ENCODE data around the gene GABRR3. TPM values are rescaled to one million over a fixed set of nuclear protein-coding genes. Genes with fewer than 3 reads are reported as not detected.

Gene GABRR3
- total RNA-seq, 4 donors from 2014 or later: not detected

DNA sequence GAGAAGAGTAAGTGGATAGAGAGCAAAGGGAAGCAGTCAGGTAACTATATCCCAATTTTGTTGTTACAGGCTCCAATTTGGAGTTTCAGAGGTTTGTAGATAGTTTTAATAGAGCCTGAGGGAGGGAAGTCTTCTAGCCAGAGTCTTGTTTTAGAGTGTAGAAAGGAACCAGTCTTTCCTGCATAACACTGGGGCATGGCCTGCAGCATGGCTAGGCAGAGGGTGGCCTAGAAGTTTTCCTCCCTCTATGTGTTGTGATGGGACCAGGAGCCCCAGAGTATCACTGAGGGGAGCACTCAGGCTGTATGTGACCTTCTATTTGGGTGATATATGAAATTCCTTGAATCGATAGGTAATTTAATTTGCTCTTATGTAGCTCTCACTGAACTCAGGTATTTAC lies 22.5 kb upstream of the GABRR3 start:
- in situ Hi-C loops (cut with MboI; ENCODE audit: low sequenced_read_pairs in 4 of 4): no loop called here
- Histone ChIP-seq H3K27ac (no peak overlapping the region), H3K4me3 (no peak overlapping the region), H3K27me3 (no peaks in the 10 kb centered on the region), H3K9me3 (no peaks in the 10 kb centered on the region), H3K36me3 (no peaks in the 10 kb centered on the region), H3K4me1 (no peaks in the 10 kb centered on the region)
- intact Hi-C loops (cut with DNase I; ENCODE audit: low total_unique reads): no loop called here
- TF ChIP-seq, protein P1, sequence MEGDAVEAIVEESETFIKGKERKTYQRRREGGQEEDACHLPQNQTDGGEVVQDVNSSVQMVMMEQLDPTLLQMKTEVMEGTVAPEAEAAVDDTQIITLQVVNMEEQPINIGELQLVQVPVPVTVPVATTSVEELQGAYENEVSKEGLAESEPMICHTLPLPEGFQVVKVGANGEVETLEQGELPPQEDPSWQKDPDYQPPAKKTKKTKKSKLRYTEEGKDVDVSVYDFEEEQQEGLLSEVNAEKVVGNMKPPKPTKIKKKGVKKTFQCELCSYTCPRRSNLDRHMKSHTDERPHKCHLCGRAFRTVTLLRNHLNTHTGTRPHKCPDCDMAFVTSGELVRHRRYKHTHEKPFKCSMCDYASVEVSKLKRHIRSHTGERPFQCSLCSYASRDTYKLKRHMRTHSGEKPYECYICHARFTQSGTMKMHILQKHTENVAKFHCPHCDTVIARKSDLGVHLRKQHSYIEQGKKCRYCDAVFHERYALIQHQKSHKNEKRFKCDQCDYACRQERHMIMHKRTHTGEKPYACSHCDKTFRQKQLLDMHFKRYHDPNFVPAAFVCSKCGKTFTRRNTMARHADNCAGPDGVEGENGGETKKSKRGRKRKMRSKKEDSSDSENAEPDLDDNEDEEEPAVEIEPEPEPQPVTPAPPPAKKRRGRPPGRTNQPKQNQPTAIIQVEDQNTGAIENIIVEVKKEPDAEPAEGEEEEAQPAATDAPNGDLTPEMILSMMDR (IDR thresholded peaks at IDR 0.05 in 4 of 5, conservative IDR thresholded peaks at IDR 0.05 in 1 of 5): no peak
- TF ChIP-seq POLR2A (IDR thresholded peaks at IDR 0.05): no peak
- no peak for ATAC-seq
- no peak for DNase-seq

DNA sequence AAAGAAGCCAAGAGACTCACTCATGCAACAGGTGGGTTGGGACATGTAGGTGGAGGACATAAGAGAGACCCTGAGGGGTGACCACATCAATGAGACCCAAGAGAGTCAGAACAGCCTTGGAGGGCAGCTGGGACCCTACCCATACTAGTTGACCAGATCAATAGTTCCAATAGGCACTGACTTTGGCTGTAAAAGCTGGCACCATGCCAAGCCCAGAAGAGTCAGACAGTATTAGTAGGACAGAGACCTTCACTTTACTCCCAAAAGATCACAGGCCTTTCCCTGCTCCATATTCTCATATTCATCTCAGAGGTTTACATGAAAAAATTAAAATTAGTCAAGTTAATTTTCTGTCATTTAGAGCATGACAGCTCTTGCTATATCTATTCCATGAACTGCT lies 20.9 kb upstream of the GABRR3 start:
- Histone ChIP-seq H3K27ac (no peak overlapping the region), H3K4me1 (no peaks in the 10 kb centered on the region), H3K4me3 (no peak overlapping the region), H3K36me3 (no peaks in the 10 kb centered on the region), H3K9me3 (no peaks in the 10 kb centered on the region), H3K27me3 (no peaks in the 10 kb centered on the region)
- DNase-seq (no peak), ATAC-seq (no peak)
- in situ Hi-C loops (cut with MboI; ENCODE audit: low sequenced_read_pairs in 4 of 4) (no loop called here), intact Hi-C loops (cut with DNase I; ENCODE audit: low total_unique reads) (no loop called here)
- TF ChIP-seq, protein P1 (IDR thresholded peaks at IDR 0.05 in 4 of 5, conservative IDR thresholded peaks at IDR 0.05 in 1 of 5): no peak
- no peak for TF ChIP-seq POLR2A (IDR thresholded peaks at IDR 0.05)

DNA sequence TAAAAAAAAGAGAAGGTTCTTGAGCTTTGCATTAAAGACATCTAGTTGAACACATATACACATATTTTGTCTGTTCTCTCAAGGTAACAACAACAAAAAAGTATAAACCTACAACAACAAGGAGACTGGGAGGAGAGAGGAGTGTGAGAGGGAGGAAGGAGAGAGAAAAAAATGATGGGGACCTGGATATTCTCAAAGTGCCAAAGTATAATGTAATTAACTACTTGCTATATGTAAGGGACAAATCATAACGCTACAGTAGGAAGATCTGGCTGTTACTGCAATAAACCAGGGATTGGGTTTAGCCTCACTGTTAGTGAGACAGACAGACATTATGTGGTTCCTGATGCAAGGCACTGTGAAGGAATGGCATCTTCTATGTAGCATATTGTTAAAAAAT lies 14.2 kb upstream of the GABRR3 start:
- TF ChIP-seq, protein P1 (IDR thresholded peaks at IDR 0.05 in 4 of 5, conservative IDR thresholded peaks at IDR 0.05 in 1 of 5): no peak
- TF ChIP-seq POLR2A (IDR thresholded peaks at IDR 0.05): no peak
- no peak for ATAC-seq
- in situ Hi-C loops (cut with MboI; ENCODE audit: low sequenced_read_pairs in 4 of 4) (loop anchor here in 3 of 4 donors (10.0 to 25.0 kb wide), 3 partner anchors 276 to 763 kb away; no protein-coding TSS in a partner anchor), intact Hi-C loops (cut with DNase I; ENCODE audit: low total_unique reads) (no loop called here)
- no peaks in the 10 kb centered on the region for H3K27me3 ChIP-seq
- DNase-seq: no peak
- H3K4me3 ChIP-seq: no peak overlapping the region
- H3K4me1 ChIP-seq: no peaks in the 10 kb centered on the region
- H3K9me3 ChIP-seq: no peaks in the 10 kb centered on the region
- H3K27ac ChIP-seq: no peak overlapping the region
- H3K36me3 ChIP-seq: no peaks in the 10 kb centered on the region

DNA sequence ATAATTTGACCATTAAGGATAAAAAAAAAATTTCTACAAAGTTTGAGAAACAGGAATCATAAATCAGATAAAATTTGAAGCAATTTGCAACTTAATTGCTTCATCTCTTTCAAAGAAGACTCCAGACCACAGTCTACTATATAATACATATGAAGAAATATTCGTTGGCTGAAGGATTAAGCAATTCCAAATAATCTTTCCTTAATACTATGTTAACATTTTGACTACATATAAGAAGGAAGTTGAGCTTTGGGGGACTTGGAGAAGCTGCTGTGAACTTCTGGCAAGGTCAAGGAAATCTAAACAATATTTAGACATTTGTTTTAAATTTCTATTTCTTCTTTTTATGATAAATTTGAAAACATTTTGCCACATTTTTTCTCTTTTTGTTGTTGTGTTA lies 13.5 kb upstream of the GABRR3 start:
- in situ Hi-C loops (cut with MboI; ENCODE audit: low sequenced_read_pairs in 4 of 4) (loop anchor here in 3 of 4 donors (10.0 to 25.0 kb wide), 3 partner anchors 276 to 764 kb away; no protein-coding TSS in a partner anchor), intact Hi-C loops (cut with DNase I; ENCODE audit: low total_unique reads) (no loop called here)
- no peak for DNase-seq
- H3K4me1 ChIP-seq: no peaks in the 10 kb centered on the region
- no peaks in the 10 kb centered on the region for H3K27me3 ChIP-seq
- no peak for ATAC-seq
- no peaks in the 10 kb centered on the region for H3K9me3 ChIP-seq
- no peak for TF ChIP-seq POLR2A (IDR thresholded peaks at IDR 0.05)
- TF ChIP-seq, protein P1 (IDR thresholded peaks at IDR 0.05 in 4 of 5, conservative IDR thresholded peaks at IDR 0.05 in 1 of 5): no peak
- H3K36me3 ChIP-seq: no peaks in the 10 kb centered on the region
- H3K4me3 ChIP-seq: no peak overlapping the region
- no peak overlapping the region for H3K27ac ChIP-seq

DNA sequence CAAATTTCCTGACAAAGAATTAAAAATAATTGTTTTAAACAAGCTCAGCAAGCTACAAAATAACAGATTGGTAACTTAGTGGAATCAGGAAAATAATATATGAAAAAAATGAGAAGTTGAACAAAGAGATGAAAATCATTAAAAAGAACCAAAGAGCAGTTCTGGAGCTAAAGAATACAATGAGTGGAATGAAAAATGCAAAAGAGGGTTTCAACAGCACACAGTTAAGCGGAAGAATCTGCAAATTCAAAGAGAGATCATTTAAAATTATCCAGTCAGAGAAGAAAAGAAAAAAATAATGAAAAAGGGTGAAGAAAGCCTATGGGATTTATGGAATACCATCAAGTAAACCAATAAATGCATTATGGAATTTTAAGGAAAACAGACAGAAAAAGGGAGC lies 6.2 kb upstream of the GABRR3 start:
- H3K4me1 ChIP-seq: no peaks in the 10 kb centered on the region
- ATAC-seq: no peak
- in situ Hi-C loops (cut with MboI; ENCODE audit: low sequenced_read_pairs in 4 of 4) (loop anchor here (5.0 to 25.0 kb wide), 4 partner anchors 283 to 771 kb away; no protein-coding TSS in a partner anchor), intact Hi-C loops (cut with DNase I; ENCODE audit: low total_unique reads) (no loop called here)
- H3K27ac ChIP-seq: no peak overlapping the region
- no peak for TF ChIP-seq POLR2A (IDR thresholded peaks at IDR 0.05)
- DNase-seq: no peak
- H3K27me3 ChIP-seq: no peaks in the 10 kb centered on the region
- H3K36me3 ChIP-seq: no peaks in the 10 kb centered on the region
- H3K4me3 ChIP-seq: no peak overlapping the region
- no peaks in the 10 kb centered on the region for H3K9me3 ChIP-seq

Measured in gastrocnemius medialis (tissue), 4 donors.